Common myeloid progenitor, CD34-positive (primary cell): ENCODE data around the gene CALML3.

Experiments
- CTCF ChIA-PET: fragments of 350-600 bp; sonication (Branson Sonifier 250); formaldehyde crosslinking; loops from one replicate; lab custom pipeline; 2021; ENCODE audit warnings: antibody characterized with exemption; lab: Charles Lee
- POLR2A ChIA-PET: fragments of 350-600 bp; sonication (Branson Sonifier 250); formaldehyde crosslinking; loops from one replicate; lab custom pipeline; 2021; ENCODE audit warnings: antibody characterized with exemption; lab: Charles Lee
- DNase-seq, 3 donors: peaks; one replicate each; pipeline versions ENCODE4 v3.0.0 to v3.0.0-alpha.2; 2013
- H3K27ac ChIP-seq, 2 experiments: 1 replicate in 1 of 2; 2 replicates in 1 of 2; pipeline ENCODE4 v1.7.0; 2013; ENCODE audit warnings: inconsistent platforms in 2 of 2, low read length in 2 of 2, mild to moderate bottlenecking in 2 of 2, low read depth in 1 of 2, moderate library complexity in 1 of 2; ENCODE audit not compliant: severe bottlenecking in 2 of 2, insufficient read depth in 1 of 2, poor library complexity in 1 of 2
- H3K27me3 ChIP-seq, 5 experiments: replicated peaks in 2 of 5; 1 replicate in 3 of 5; 2 replicates in 2 of 5; pipeline versions ENCODE4 v1.6.1 to v1.7.0; 2013; ENCODE audit warnings: low read length in 4 of 5, mild to moderate bottlenecking in 2 of 5, moderate library complexity in 2 of 5, inconsistent platforms in 1 of 5; ENCODE audit not compliant: insufficient read depth in 5 of 5, control insufficient read depth in 4 of 5
- H3K36me3 ChIP-seq, 4 experiments: 1 replicate in 2 of 4; 2 replicates in 2 of 4; pipeline versions ENCODE4 v1.6.1 to v1.7.0; 2013; ENCODE audit warnings: low read length in 3 of 4, control low read depth in 1 of 4, mild to moderate bottlenecking in 1 of 4; ENCODE audit not compliant: control insufficient read depth in 4 of 4, insufficient read depth in 4 of 4
- H3K4me1 ChIP-seq, 4 experiments: 1 replicate in 3 of 4; 2 replicates in 1 of 4; pipeline versions ENCODE4 v1.6.1 to v1.7.1; 2013; ENCODE audit warnings: low read length in 3 of 4, mild to moderate bottlenecking in 3 of 4, control low read depth in 1 of 4, inconsistent platforms in 1 of 4, moderate library complexity in 1 of 4; ENCODE audit not compliant: control insufficient read depth in 4 of 4, insufficient read depth in 4 of 4; ENCODE audit errors: control extremely low read depth in 1 of 4
- H3K4me3 ChIP-seq, 7 experiments: 1 replicate in 4 of 7; 2 replicates in 3 of 7; pipeline versions ENCODE4 v1.5.1 to v1.7.0; 2013; ENCODE audit warnings: mild to moderate bottlenecking in 7 of 7, low read length in 6 of 7, moderate library complexity in 6 of 7, inconsistent platforms in 2 of 7, low read depth in 2 of 7, control low read depth in 1 of 7; ENCODE audit not compliant: insufficient read depth in 4 of 7, control insufficient read depth in 1 of 7; ENCODE audit errors: extremely low read depth in 1 of 7
- H3K9me3 ChIP-seq, 5 experiments: 1 replicate in 4 of 5; 2 replicates in 1 of 5; pipeline versions ENCODE4 v1.6.1 to v1.7.1; 2013; ENCODE audit warnings: low read length in 4 of 5, mild to moderate bottlenecking in 2 of 5, inconsistent platforms in 1 of 5, low read depth in 1 of 5, moderate library complexity in 1 of 5; ENCODE audit not compliant: control insufficient read depth in 4 of 5, insufficient read depth in 2 of 5; ENCODE audit errors: control extremely low read depth in 1 of 5
- WGBS: methylation state at CpG from one replicate; pipeline ENCODE4 v1.1.5; 2013; ENCODE audit not compliant: insufficient coverage; 5-methylcytosine and 5-hydroxymethylcytosine counted together

CALML3 gene

DNA sequence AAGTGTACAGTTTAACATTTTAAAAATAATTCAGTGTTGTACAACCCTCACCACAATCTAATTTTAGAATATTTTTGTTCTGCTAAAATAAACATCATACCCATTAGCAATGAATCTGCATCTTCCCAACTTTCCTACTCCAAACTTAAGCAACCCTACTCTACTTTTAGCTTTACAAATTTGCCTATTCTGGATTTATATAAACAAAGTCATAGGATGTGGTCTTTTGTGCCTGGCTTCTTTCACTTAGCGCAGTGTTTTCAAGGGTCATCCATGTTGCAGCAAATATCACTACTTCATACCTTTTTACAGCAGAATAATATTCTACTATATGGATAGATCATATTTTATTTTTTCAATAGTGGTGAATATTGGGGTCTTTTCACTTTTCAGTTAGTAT is 18.9 kb downstream of the CALML3 start:
- CTCF ChIA-PET = interaction anchor here (1.2 kb wide), 1 partner anchor 44 kb away, joined by 3 read pairs; no protein-coding TSS in a partner anchor
- Histone ChIP-seq H3K27ac (no peak overlapping the region), H3K36me3 (no peaks in the 10 kb centered on the region), H3K9me3 (peaks cover 0 to 14% (median 3%) of the 10 kb centered on the region in 5 experiments), H3K27me3 (no peaks in the 10 kb centered on the region), H3K4me1 (peaks cover 0 to 21% (median 15%) of the 10 kb centered on the region in 4 experiments), H3K4me3 (no peak overlapping the region)
- WGBS = no CpG with 5 or more reads among the region's 1 CpG
- DNase-seq = no peak
- POLR2A ChIA-PET = no interaction called here

DNA sequence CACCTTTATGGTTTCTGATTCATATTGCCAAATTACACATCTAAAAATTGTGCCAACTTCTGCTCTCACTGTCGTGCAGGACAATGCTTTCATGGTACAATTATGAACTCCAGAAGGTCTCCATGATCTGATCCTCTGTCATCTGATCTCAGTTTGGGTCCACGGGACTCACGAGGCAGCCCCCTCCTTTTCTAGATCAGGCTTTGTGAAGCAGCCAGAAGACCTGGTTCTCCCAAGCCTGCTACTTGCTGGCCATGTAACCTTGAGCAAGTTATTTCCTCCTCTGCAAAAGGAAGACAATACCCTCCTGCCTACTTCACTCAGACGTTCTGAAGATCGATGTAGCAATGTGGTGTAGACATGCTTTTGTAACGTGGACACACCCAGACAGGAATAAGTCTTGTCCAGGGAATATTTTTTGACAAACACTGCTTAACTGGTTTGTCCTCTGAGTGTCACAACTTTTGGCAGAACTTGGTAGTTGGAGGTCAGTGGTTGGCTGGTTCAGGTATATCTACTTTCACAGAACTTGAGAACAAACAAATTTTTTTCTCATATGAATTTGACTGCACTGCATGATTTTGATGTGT is 19.6 kb downstream of the CALML3 start:
- DNase-seq = no peak
- peaks cover 0 to 14% (median 3%) of the 10 kb centered on the region in 5 experiments for H3K9me3 ChIP-seq
- WGBS = 94% methylated on average over 4 of the region's 6 CpGs
- H3K4me3 ChIP-seq = no peak overlapping the region
- H3K4me1 ChIP-seq = peaks cover 0 to 23% (median 17%) of the 10 kb centered on the region in 4 experiments
- H3K27ac ChIP-seq = no peak overlapping the region
- no peaks in the 10 kb centered on the region for H3K27me3 ChIP-seq
- POLR2A ChIA-PET = no interaction called here
- no peaks in the 10 kb centered on the region for H3K36me3 ChIP-seq
- CTCF ChIA-PET = interaction anchor here (1.2 kb wide), 1 partner anchor 43 kb away, joined by 3 read pairs; no protein-coding TSS in a partner anchor

DNA sequence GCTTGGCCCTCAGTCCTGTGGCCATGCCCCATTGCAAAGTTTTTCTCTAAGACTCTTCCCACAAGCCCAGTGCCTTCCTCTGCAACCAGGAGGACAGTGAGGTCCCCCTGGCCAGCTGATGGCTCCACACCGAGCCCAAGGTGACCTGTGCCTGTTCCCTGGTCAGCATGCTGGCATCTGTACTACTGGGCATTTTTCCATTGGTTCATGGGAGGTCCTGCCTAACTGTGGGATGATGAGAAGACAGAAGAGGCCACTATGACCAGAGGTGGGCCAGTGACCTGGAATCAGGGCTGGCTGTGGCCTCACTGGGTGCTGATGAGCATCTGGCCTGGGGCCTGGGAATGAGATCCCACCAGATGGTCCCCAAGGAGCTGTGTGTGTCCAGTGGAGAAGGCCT is 20.2 kb downstream of the CALML3 start:
- DNase-seq = no peak
- H3K27ac ChIP-seq = no peak overlapping the region

DNA sequence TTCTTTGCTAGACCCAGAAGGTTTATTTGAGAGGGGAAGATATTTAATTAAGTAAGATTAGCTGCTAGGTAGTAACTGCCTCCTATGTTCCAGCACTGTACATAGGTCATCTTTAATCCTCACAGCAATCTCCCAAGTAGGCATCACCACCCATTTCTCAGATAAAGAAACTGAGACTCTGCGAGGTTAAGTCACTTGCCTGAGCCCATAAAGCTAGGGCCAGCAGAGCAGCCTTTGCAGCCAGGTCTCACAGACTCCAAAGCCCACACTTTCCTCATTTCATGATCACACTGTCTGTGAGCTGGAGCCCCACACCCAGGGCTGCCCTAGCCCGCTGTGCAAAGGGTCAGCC is 20.6 kb downstream of the CALML3 start:
- POLR2A ChIA-PET = no interaction called here
- no peak for DNase-seq

More for the DNA sequence above, 20.2 kb downstream of the CALML3 start:
- no peaks in the 10 kb centered on the region for H3K27me3 ChIP-seq
- peaks cover 0 to 14% (median 3%) of the 10 kb centered on the region in 5 experiments for H3K9me3 ChIP-seq
- POLR2A ChIA-PET = no interaction called here
- 80% methylated on average over 1 of the region's 1 CpG for WGBS
- peaks cover 0 to 19% (median 16%) of the 10 kb centered on the region in 4 experiments for H3K4me1 ChIP-seq
- H3K4me3 ChIP-seq = no peak overlapping the region
- H3K36me3 ChIP-seq = no peaks in the 10 kb centered on the region
- CTCF ChIA-PET = interaction anchor here (0.6 to 1.1 kb wide), 2 partner anchors 12 to 78 kb away, joined by 3 read pairs; no protein-coding TSS in a partner anchor

DNA sequence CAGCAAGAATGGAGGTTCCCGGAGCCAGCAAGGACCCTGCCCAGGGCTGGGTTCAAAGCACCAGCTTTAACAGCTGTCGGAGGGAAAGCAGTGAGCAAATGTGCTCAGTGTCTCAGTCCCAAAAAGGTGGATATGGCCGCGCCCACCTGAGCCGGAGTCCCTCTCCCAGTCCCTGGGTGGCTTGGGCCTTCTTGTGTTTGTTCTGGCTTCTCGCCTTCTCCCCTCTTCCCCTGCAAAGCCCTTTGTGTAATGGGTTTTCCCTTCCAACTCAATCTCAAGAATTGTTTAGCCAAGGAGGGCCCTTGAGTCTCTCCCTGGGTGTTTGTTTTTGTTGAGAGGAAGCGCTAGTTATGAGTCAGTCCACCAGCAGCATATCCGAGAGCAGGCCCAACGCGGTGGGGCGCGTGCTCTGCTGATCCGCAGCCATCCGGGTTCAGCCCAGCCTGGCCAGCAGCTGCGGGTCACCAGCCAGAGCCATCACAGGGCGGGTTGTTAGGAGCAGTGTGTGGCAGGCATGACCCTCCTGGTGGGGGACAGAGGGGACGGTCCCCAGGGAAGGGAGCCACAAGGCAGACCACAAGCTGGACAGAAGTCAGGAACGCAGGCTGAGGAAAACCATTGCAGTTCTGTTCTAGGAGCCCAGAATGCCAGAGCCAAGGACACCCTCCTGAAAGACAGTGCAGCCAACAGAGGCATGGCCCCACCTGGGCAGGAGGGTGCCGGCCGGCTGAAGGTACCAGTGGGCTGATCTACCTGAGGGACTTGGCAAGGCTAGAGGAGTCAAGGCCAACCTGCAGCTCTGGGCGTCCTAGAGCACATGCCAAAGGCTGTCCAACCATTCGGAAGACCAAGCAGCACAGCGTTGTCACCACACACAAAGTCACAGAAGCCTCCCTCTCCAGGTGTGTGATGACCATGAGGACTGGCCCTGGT is 21.3 kb downstream of the CALML3 start:
- DNase-seq = no peak
- CTCF ChIA-PET = interaction anchor here (0.6 to 1.1 kb wide), 2 partner anchors 11 to 77 kb away, joined by 3 read pairs; no protein-coding TSS in a partner anchor

More for the DNA sequence above, 20.6 kb downstream of the CALML3 start:
- CTCF ChIA-PET = interaction anchor here (0.6 to 1.1 kb wide), 2 partner anchors 12 to 78 kb away, joined by 3 read pairs; no protein-coding TSS in a partner anchor
- Histone ChIP-seq H3K36me3 (no peaks in the 10 kb centered on the region), H3K27ac (no peak overlapping the region), H3K9me3 (peaks cover 0 to 14% (median 3%) of the 10 kb centered on the region in 5 experiments), H3K4me3 (no peak overlapping the region), H3K4me1 (peaks cover 0 to 19% (median 16%) of the 10 kb centered on the region in 4 experiments), H3K27me3 (no peaks in the 10 kb centered on the region)
- WGBS = 100% methylated on average over 2 of the region's 2 CpGs

DNA sequence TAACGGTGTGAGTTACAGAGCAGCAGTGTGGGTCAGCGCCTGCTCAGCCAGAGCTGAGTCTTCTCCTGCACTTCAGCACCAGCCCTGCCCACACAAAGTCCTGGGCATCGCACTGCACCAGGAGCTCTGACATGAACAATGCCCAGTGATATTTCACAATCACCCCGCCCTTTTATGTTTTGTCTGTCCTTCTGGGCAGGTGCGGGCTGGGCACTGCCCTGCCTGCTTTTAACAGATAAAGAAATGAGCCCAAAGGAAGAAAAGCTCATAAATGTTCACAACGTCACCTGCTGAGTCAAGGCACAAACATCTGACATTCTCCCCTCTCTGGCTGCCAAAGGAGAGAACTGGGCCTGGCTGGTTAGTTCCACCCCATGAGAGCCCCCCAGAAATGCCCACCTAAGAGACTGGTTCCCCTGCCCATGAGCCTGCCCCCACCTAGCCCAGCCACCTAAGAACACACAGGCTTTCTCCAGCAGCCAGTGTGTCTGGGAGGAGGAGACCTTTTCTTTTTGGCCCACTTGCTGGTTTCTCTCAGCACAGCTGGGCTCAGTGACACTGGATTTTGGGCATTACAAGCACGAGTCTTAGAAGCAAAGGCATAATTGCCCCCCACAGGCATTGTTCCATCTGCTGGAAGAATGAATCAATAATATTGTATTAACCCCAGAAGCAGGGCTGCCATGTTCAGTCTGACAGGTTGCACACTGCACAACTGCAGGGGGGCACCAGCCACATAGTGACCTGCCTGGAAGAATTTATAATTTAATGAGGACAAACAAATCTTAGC is 22.3 kb downstream of the CALML3 start:
- H3K4me3 ChIP-seq = peak overlapping the region in 2 of 7 experiments; percentile 62 to 65
- peak overlapping the region in 1 of 2 experiments; percentile 78 for H3K27ac ChIP-seq
- peak in 1 of 3 donors; percentile 50 for DNase-seq
- H3K4me1 ChIP-seq = peaks cover 0 to 26% (median 20%) of the 10 kb centered on the region in 4 experiments
- peaks cover 0 to 10% (median 0%) of the 10 kb centered on the region in 5 experiments for H3K9me3 ChIP-seq
- CTCF ChIA-PET = interaction anchor here (1.1 kb wide), 1 partner anchor 76 kb away, joined by 6 read pairs; no protein-coding TSS in a partner anchor
- no peaks in the 10 kb centered on the region for H3K27me3 ChIP-seq
- WGBS = 88% methylated on average over 6 of the region's 7 CpGs
- no peaks in the 10 kb centered on the region for H3K36me3 ChIP-seq
- POLR2A ChIA-PET = no interaction called here

More for the DNA sequence above, 21.3 kb downstream of the CALML3 start:
- peaks cover 0 to 19% (median 16%) of the 10 kb centered on the region in 4 experiments for H3K4me1 ChIP-seq
- H3K27me3 ChIP-seq = no peaks in the 10 kb centered on the region
- peaks cover 0 to 11% (median 1%) of the 10 kb centered on the region in 5 experiments for H3K9me3 ChIP-seq
- no peak overlapping the region for H3K27ac ChIP-seq
- POLR2A ChIA-PET = no interaction called here
- 97% methylated on average over 22 of the region's 23 CpGs for WGBS
- H3K36me3 ChIP-seq = no peaks in the 10 kb centered on the region
- no peak overlapping the region for H3K4me3 ChIP-seq
